GM23338 (cell line): ENCODE results near the gene RTP4. TPM values are rescaled to one million over a fixed set of nuclear protein-coding genes. Genes with fewer than 3 reads are reported as not detected.

Source experiments
- ATAC-seq: fragments of 200-7000 bp; cut with Tn5 transposase; 3 replicates; pipeline ENCODE4 v1.9.1; 2020
- DNase-seq: peaks from one replicate; pipeline ENCODE4 v3.0.0-alpha.2; 2015; ENCODE audit warnings: low spot score
- H2AFZ ChIP-seq: fragments of 200-600 bp; sonication (generic); 2 replicates; pipeline ENCODE4 v1.8.0; 2016; ENCODE audit warnings: antibody characterized with exemption, mild to moderate bottlenecking, moderate library complexity
- H3F3A ChIP-seq: fragments of 200-600 bp; sonication (generic); replicated peaks from 2 replicates; pipeline ENCODE4 v1.8.0; 2017; ENCODE audit warnings: antibody characterized with exemption, mixed run types, low read depth
- H3K27ac ChIP-seq: fragments of 200-600 bp; sonication (generic); 2 replicates; pipeline ENCODE4 v1.6.1; 2016; ENCODE audit warnings: low read depth
- H3K27me3 ChIP-seq: fragments of 200-600 bp; sonication (generic); 2 replicates; pipeline ENCODE4 v1.8.0; 2016; ENCODE audit warnings: mild to moderate bottlenecking, mixed run types, moderate library complexity; ENCODE audit not compliant: insufficient read depth
- H3K36me3 ChIP-seq: fragments of 200-600 bp; sonication (generic); 2 replicates; pipeline ENCODE4 v1.8.0; 2016; ENCODE audit warnings: mild to moderate bottlenecking; ENCODE audit not compliant: insufficient read depth
- H3K4me1 ChIP-seq: fragments of 200-600 bp; sonication (generic); 2 replicates; pipeline ENCODE4 v1.8.0; 2016; ENCODE audit warnings: mild to moderate bottlenecking, moderate library complexity; ENCODE audit not compliant: insufficient read depth
- H3K4me2 ChIP-seq: fragments of 200-600 bp; sonication (generic); 2 replicates; pipeline ENCODE4 v1.7.1; 2017; ENCODE audit warnings: mixed run types
- H3K4me3 ChIP-seq: fragments of 200-600 bp; sonication (generic); 2 replicates; pipeline ENCODE4 v1.6.1; 2016; ENCODE audit warnings: mixed run types
- H3K79me2 ChIP-seq: fragments of 200-600 bp; sonication (generic); replicated peaks from 2 replicates; pipeline ENCODE4 v1.8.0; 2017; ENCODE audit warnings: mild to moderate bottlenecking; ENCODE audit not compliant: insufficient read depth
- H3K9me2 ChIP-seq: fragments of 200-600 bp; sonication (generic); 2 replicates; pipeline ENCODE4 v1.8.0; 2017; ENCODE audit not compliant: insufficient read depth
- H4K20me1 ChIP-seq: fragments of 200-600 bp; sonication (generic); replicated peaks from 2 replicates; pipeline ENCODE4 v1.8.0; 2017; ENCODE audit warnings: mild to moderate bottlenecking; ENCODE audit not compliant: insufficient read depth
- H3K27ac Mint-ChIP-seq: 2 replicates; pipeline ENCODE4 v1.8.0; 2020; ENCODE audit warnings: inconsistent platforms, mild to moderate bottlenecking, moderate library complexity, mixed read lengths
- H3K27me3 Mint-ChIP-seq: 3 replicates; pipeline ENCODE4 v1.8.0; 2022; ENCODE audit warnings: low read depth, mild to moderate bottlenecking, moderate library complexity, mixed read lengths, inconsistent platforms; ENCODE audit not compliant: insufficient read depth, poor library complexity
- H3K36me3 Mint-ChIP-seq: 3 replicates; pipeline ENCODE4 v1.8.0; 2021; ENCODE audit warnings: low read depth, mild to moderate bottlenecking, inconsistent platforms, moderate library complexity, mixed read lengths
- H3K4me1 Mint-ChIP-seq: 3 replicates; pipeline ENCODE4 v1.8.0; 2020; ENCODE audit warnings: mild to moderate bottlenecking, inconsistent platforms, mixed read lengths
- H3K4me3 Mint-ChIP-seq: 3 replicates; pipeline ENCODE4 v1.8.0; 2021; ENCODE audit warnings: moderate library complexity, mild to moderate bottlenecking, inconsistent platforms, mixed read lengths
- H3K9me3 Mint-ChIP-seq: 3 replicates; pipeline ENCODE4 v1.8.0; 2020; ENCODE audit warnings: moderate library complexity, mild to moderate bottlenecking, inconsistent platforms, mixed read lengths
- EZH2 ChIP-seq: fragments of 200-600 bp; sonication (generic); IDR thresholded peaks from one replicate; pipeline ENCODE4 v1.8.0; 2017; ENCODE audit warnings: antibody characterized with exemption, mild to moderate bottlenecking, low read depth; ENCODE audit not compliant: unreplicated experiment
- NANOG ChIP-seq: IDR thresholded peaks from 2 replicates; pipeline ENCODE4 v1.6.1; 2016; ENCODE audit warnings: antibody characterized with exemption, borderline replicate concordance
- POLR2AphosphoS5 ChIP-seq: IDR thresholded peaks from 2 replicates; pipeline ENCODE4 v1.6.1; 2016; ENCODE audit warnings: antibody characterized with exemption, low read depth
- polyA plus RNA-seq: library from polyadenylated mRNA; unstranded; fragments of >200 nt; fragmentation: Nextera tagmentation; extraction: Ambion mirVana; gene quantifications from 2 replicates; pipeline ENCODE4 v1.2.1, GENCODE V29; 2016
- total RNA-seq: library from RNA; depleted of rRNA; stranded (reverse); fragments of >200 nt; shearing (Covaris generic); gene quantifications from 2 replicates; pipeline ENCODE4 v1.2.3, GENCODE V29; 2014
- TF ChIP-seq, protein P1 (sequence below): fragments of 250-450 bp; sonication (Bioruptor Pico); IDR thresholded peaks from 2 replicates; pipeline ENCODE4 v1.5.0; 2020; ENCODE audit warnings: mild to moderate bottlenecking, moderate library complexity
- TF ChIP-seq, protein P2 (sequence below), 2 experiments: fragments of 200-600 bp in 1 of 2; sonication (generic) in 1 of 2; conservative IDR thresholded peaks; 2 replicates each; pipeline versions ENCODE4 v1.5.1 to v1.6.1; 2016 to 2017; ENCODE audit warnings: antibody characterized with exemption in 2 of 2, low read depth in 2 of 2, mild to moderate bottlenecking in 2 of 2, moderate library complexity in 1 of 2

The RTP4 gene
- total and polyA plus RNA-seq, 2 experiments from 2014 or later: not detected

DNA sequence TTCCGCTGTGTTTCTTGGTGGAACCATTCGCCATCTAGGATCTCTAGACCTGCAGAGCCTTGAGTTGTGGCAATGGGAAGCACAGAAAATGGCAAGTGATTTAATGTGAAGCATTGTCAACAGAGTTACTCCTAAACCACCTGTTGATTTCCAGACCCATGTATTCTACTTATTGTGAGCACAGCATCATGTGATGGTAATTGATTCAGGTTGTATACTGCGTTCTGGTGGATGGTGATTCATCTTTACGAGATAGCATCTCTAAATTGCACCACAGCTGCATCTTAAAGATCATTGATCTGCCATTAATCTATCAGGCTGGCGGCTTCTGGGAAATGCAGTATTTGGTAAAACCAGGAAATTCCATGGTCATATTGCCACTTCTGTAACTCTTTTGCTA, 7.4 kb downstream of the RTP4 start:
- no peak for ATAC-seq
- no peak overlapping the region for H3K27ac ChIP-seq

DNA sequence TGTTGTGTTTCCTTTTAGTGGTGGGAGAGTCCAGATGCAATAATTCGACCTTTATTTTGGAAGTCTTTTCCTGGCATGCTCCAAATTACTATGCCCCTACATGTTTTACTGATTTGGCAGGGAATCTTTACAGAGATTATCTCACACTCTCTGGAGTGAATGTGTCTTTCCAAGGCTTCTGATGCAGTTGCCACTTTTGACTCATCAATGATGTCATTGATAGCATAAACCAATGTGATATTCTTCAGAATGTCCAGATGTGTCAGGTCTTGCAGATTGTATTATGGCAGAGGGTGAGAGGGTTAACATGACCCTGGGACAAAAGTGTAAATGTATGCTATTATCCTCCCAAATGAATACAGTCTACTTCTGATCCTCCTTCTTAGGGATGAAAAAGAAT, 9.7 kb downstream of the RTP4 start:
- no peak for ATAC-seq
- Histone ChIP-seq H3F3A (no peaks in the 10 kb centered on the region), H3K4me3 (no peak overlapping the region), H3K27ac (no peak overlapping the region), H4K20me1 (no peaks in the 10 kb centered on the region), H2AFZ (no peak overlapping the region), H3K4me1 (peaks cover 13% of the 10 kb centered on the region; the same call in 1 of the 2 replicates), H3K9me2 (peaks cover 14% of the 10 kb centered on the region; the same call in 1 of the 2 replicates), H3K27me3 (no peaks in the 10 kb centered on the region), H3K36me3 (no peaks in the 10 kb centered on the region), H3K79me2 (no peaks in the 10 kb centered on the region), H3K4me2 (no peak overlapping the region)
- peaks cover 3% of the 10 kb centered on the region for H3K27me3 Mint-ChIP-seq
- no peaks in the 10 kb centered on the region for H3K36me3 Mint-ChIP-seq
- H3K4me1 Mint-ChIP-seq: peaks cover 10% of the 10 kb centered on the region; the same call in 2 of the 3 replicates
- H3K27ac Mint-ChIP-seq: no peak overlapping the region
- DNase-seq: no peak
- no peak overlapping the region for H3K4me3 Mint-ChIP-seq
- no peak for TF ChIP-seq POLR2AphosphoS5
- TF ChIP-seq NANOG: no peak
- TF ChIP-seq EZH2: no peak
- TF ChIP-seq, protein P1, sequence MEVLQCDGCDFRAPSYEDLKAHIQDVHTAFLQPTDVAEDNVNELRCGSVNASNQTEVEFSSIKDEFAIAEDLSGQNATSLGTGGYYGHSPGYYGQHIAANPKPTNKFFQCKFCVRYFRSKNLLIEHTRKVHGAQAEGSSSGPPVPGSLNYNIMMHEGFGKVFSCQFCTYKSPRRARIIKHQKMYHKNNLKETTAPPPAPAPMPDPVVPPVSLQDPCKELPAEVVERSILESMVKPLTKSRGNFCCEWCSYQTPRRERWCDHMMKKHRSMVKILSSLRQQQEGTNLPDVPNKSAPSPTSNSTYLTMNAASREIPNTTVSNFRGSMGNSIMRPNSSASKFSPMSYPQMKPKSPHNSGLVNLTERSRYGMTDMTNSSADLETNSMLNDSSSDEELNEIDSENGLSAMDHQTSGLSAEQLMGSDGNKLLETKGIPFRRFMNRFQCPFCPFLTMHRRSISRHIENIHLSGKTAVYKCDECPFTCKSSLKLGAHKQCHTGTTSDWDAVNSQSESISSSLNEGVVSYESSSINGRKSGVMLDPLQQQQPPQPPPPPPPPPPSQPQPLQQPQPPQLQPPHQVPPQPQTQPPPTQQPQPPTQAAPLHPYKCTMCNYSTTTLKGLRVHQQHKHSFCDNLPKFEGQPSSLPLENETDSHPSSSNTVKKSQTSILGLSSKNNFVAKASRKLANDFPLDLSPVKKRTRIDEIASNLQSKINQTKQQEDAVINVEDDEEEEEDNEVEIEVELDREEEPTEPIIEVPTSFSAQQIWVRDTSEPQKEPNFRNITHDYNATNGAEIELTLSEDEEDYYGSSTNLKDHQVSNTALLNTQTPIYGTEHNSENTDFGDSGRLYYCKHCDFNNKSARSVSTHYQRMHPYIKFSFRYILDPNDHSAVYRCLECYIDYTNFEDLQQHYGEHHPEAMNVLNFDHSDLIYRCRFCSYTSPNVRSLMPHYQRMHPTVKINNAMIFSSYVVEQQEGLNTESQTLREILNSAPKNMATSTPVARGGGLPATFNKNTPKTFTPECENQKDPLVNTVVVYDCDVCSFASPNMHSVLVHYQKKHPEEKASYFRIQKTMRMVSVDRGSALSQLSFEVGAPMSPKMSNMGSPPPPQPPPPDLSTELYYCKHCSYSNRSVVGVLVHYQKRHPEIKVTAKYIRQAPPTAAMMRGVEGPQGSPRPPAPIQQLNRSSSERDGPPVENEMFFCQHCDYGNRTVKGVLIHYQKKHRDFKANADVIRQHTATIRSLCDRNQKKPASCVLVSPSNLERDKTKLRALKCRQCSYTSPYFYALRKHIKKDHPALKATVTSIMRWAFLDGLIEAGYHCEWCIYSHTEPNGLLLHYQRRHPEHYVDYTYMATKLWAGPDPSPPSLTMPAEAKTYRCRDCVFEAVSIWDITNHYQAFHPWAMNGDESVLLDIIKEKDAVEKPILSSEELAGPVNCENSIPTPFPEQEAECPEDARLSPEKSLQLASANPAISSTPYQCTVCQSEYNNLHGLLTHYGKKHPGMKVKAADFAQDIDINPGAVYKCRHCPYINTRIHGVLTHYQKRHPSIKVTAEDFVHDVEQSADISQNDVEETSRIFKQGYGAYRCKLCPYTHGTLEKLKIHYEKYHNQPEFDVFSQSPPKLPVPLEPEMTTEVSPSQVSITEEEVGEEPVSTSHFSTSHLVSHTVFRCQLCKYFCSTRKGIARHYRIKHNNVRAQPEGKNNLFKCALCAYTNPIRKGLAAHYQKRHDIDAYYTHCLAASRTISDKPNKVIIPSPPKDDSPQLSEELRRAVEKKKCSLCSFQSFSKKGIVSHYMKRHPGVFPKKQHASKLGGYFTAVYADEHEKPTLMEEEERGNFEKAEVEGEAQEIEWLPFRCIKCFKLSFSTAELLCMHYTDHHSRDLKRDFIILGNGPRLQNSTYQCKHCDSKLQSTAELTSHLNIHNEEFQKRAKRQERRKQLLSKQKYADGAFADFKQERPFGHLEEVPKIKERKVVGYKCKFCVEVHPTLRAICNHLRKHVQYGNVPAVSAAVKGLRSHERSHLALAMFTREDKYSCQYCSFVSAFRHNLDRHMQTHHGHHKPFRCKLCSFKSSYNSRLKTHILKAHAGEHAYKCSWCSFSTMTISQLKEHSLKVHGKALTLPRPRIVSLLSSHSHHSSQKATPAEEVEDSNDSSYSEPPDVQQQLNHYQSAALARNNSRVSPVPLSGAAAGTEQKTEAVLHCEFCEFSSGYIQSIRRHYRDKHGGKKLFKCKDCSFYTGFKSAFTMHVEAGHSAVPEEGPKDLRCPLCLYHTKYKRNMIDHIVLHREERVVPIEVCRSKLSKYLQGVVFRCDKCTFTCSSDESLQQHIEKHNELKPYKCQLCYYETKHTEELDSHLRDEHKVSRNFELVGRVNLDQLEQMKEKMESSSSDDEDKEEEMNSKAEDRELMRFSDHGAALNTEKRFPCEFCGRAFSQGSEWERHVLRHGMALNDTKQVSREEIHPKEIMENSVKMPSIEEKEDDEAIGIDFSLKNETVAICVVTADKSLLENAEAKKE (CRISPR knock-in tag): no peak
- TF ChIP-seq, protein P2, sequence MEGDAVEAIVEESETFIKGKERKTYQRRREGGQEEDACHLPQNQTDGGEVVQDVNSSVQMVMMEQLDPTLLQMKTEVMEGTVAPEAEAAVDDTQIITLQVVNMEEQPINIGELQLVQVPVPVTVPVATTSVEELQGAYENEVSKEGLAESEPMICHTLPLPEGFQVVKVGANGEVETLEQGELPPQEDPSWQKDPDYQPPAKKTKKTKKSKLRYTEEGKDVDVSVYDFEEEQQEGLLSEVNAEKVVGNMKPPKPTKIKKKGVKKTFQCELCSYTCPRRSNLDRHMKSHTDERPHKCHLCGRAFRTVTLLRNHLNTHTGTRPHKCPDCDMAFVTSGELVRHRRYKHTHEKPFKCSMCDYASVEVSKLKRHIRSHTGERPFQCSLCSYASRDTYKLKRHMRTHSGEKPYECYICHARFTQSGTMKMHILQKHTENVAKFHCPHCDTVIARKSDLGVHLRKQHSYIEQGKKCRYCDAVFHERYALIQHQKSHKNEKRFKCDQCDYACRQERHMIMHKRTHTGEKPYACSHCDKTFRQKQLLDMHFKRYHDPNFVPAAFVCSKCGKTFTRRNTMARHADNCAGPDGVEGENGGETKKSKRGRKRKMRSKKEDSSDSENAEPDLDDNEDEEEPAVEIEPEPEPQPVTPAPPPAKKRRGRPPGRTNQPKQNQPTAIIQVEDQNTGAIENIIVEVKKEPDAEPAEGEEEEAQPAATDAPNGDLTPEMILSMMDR (conservative IDR thresholded peaks at IDR 0.05; ENCODE audit: low read depth in 2 of 2): no peak
- no peaks in the 10 kb centered on the region for H3K9me3 Mint-ChIP-seq

More for the DNA sequence above, 7.4 kb downstream of the RTP4 start:
- H3K27me3 Mint-ChIP-seq: peaks cover under 1% of the 10 kb centered on the region
- peaks cover 8% of the 10 kb centered on the region; the same call in 2 of the 3 replicates for H3K4me1 Mint-ChIP-seq
- DNase-seq: no peak
- H3K27me3 ChIP-seq: no peaks in the 10 kb centered on the region
- no peaks in the 10 kb centered on the region for H3F3A ChIP-seq
- H3K36me3 Mint-ChIP-seq: no peaks in the 10 kb centered on the region
- H3K4me2 ChIP-seq: no peak overlapping the region
- no peaks in the 10 kb centered on the region for H4K20me1 ChIP-seq
- peaks cover 24% of the 10 kb centered on the region; the same call in 1 of the 2 replicates for H3K9me2 ChIP-seq
- H3K4me3 ChIP-seq: no peak overlapping the region
- H3K4me3 Mint-ChIP-seq: no peak overlapping the region
- H2AFZ ChIP-seq: no peak overlapping the region
- H3K36me3 ChIP-seq: no peaks in the 10 kb centered on the region
- peaks cover 11% of the 10 kb centered on the region; the same call in 1 of the 2 replicates for H3K4me1 ChIP-seq
- no peak for TF ChIP-seq POLR2AphosphoS5
- no peak overlapping the region for H3K27ac Mint-ChIP-seq
- H3K9me3 Mint-ChIP-seq: no peaks in the 10 kb centered on the region
- no peaks in the 10 kb centered on the region for H3K79me2 ChIP-seq
